HG03575 (cell line): ENCODE measurements around the gene PROX2.

ENCODE experiments used
- ATAC-seq: cut with Tn5 transposase; IDR thresholded peaks from one replicate; pipeline ENCODE4 v1.9.1; 2021; ENCODE audit not compliant: unreplicated experiment, insufficient number of reproducible peaks, low FRiP score; ENCODE audit errors: extremely low read depth

PROX2 gene

DNA sequence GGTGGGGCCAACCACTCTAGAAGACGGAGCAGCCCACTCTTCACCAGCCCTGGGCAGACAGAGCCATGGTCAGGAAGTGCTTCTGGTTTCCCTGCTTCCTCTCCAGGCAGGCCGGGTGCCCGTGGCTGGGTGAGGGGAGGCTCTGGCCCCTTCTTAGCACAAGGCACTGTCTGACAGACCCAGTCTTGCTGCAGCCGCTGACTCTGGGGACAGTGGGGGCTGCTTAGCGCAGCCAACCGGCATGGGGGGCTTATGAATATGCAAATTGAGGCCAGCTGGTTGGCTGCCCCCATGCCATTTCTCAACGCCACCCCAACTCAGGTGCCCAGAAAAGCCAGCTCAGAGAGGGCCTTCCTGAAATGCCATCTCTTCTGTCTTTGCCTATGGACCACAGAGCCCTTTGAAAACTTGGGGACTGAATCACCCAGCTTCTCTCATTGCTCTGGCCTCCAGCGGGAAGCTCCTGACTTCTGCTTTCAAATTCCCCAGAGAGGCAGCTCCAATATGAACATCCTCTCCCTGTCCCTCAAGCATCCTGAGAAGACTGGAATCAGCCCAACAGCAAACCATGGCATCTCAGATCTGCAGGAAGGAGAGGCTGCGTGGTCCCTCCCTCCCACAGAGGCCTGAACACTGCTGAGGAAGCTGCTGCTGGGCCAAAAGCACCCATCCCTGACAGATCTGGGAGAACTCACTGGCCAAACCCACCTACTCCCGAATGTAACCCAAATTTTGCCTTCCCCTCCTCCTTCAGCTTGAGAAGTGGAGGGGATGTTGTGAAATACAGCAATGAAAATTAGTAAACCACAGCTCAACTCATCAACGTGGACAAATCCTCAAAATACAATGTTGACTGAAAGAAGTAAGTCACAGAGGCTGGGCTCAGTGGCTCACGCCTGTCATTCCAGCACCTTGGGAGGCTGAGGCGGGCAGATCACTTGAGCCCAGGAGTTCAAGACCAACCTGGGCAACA lies at the start of gene PROX2:
PROX2 (minus strand) TSS at position 205 of the 973 bp plus-strand sequence. CDS start 12,311 bp downstream, outside the sequence.
- ATAC-seq, result no peak

- ATAC-seq, result no peak
These were observed 48.1 kb upstream of the PROX2 start for GRCh38 chr14:74924061-74924460.

DNA sequence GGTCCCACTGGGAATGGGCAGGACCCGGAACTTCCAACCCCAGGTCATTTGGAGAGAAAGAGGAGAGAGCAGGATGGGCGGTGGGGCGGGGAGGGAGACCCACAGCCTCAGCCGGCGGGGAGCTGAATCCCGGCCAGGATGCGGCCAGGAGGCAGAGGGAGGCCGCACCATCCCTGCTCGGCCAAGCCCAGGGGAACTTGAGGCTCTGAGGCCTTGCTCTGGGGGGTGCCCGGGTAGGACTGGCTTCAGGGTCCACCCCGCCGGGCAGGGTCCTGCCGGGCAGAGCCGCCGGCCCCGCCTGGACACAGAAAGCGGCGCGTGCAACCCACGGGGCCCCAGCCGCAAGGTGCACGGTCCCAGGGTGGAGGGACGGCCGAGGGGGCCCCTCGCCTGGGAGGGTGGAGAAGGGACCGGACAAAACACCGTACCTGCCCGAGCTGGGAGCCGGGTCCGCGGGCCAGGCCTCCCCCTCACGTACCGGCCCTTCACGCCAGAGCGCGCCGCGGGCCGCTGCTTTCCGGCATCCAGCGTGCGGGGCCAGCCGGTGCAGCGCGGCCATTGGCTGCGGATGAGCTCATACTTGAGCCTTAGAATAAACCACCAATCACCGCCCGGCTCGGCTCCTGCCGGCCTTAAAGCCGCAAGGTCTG lies 46.9 kb upstream of the PROX2 start, which contains the start of gene RPS6KL1:
RPS6KL1 (minus strand) TSS at position 509 of the 650 bp plus-strand sequence. CDS start 1,719 bp downstream, outside the sequence.
- no peak for ATAC-seq

DNA sequence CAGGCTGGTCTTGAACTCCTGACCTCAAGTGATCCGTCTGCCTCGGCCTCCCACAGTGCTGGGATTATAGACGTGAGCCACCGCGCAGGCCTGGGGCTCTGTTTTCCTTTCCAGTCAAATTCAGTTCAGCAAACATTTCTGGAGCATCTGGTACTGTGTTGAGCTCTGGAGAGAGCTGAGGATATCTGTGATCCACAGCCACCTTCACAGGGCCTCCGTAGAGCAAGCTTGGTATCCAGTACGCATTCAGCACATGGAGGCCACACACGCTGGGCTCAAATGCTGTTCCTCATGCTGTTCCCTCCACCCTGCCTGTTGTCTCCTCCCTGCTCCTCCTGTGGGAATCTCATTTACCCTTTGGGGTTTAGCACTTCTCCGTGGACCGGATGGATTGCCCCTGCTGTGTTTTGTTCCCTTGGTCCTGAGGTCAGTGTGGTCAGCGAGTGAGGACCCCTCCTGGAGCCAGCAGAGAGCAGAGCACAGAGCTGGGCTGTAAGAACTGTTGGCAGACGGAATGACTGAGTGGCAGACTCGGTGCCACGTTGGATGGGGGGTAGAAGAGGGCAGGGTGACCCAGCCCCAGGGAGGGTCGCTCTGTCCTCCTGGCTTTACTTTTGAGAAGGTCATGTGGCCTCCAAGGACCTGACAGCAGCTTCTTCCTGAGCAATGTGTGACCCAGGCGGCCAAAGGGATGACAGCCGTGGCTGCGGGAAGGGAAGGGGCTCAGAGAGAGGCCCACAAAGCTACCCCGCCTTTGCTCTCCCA lies 46.2 kb upstream of the PROX2 start:
- ATAC-seq, result no peak

DNA sequence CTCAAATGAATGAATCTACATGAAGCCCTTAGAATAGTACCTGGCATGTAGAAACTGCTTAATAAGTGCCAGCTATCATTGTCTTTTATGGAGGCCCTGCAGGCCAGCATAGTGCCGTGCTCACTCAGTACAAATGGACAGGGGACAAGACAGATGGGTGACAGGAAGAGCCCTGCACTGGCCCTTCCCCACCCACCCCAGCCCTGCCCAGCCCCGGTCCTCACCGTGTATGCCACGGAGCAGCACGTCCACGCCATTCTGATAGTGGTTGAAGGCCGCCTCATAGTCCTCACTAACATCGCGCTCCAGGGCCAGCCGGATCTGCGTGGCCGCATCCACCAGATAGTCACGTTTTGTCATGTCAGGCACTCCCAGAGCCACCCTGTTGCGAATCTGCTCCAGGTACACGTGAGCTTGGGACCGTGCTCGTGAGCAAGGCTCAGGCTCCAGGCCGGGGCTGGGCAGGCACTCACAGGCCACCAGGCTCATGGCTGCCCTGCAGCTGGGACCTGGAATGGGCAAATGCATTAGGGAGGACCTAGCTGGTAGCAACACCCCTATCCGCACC lies 45.2 kb upstream of the PROX2 start:
- no peak for ATAC-seq

DNA sequence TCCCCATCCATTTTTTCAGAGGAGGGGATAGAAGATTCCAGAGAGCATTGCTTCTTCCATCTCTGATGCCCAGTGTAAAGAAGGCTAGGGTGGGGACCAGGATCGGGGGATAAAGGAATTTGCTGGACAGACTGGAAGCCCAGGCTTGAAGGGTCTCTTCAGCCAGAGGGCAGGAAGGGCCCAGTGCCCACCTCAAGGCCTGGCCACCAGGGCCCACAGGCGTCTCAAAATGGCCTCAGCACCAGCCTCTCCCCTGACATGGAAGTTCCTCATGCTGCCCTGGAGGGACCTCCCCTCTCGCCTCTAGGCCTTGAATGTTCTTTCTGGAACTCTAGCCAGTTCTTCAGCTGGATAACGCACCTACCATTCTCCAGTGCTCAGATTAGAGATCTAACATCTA lies 44.3 kb upstream of the PROX2 start:
- no peak for ATAC-seq

GRCh38 chr14:74919421-74920165 lies 43.6 kb upstream of the PROX2 start:
- ATAC-seq, result no peak

DNA sequence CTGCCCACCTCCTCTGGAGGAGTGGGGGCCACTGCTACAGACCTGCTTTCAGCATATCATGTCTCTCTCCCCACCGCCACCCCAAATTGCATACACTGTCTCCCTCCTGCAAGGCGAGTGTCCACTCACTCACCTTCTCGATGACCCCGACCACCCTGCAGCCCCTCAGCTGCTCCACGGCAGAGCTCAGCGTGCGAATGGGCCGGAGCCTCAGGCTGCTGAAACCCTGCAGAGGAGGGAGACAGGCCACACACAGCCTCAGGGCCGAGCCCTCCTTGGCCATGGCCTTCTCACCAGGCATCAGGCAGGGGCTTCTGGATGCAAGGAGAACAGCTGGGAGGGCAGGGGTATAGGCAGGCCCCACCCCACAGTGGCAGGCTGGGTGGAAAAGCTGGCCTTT lies 42.4 kb upstream of the PROX2 start:
- no peak for ATAC-seq

- ATAC-seq, result no peak
These were observed 41.7 kb upstream of the PROX2 start for GRCh38 chr14:74917646-74918081.

- no peak for ATAC-seq
These were observed 41.2 kb upstream of the PROX2 start for GRCh38 chr14:74917178-74917543.

DNA sequence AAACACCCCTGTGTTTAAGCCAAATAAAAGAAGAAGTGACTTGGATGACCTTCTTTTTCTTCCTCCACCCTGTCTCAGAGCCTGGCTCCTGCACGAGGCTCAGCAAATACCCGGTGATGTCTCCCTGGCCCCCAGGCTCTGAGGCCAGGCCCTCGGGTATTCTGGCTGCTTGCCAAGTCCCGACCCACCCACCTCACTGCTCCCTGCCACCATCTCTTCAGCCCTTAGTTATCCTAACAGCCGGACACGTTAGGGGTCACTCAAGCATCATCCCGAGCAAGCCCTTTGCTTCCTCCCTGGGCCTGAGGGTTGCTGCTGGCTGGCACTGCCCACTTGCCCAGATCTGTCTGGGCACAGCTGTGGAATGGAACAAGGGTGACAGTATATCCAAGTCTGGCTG lies 39.9 kb upstream of the PROX2 start:
- ATAC-seq, result no peak

- no peak for ATAC-seq
These were observed 39.5 kb upstream of the PROX2 start for GRCh38 chr14:74915426-74915825.

GRCh38 chr14:74913986-74914573 lies 38.1 kb upstream of the PROX2 start:
- no peak for ATAC-seq

DNA sequence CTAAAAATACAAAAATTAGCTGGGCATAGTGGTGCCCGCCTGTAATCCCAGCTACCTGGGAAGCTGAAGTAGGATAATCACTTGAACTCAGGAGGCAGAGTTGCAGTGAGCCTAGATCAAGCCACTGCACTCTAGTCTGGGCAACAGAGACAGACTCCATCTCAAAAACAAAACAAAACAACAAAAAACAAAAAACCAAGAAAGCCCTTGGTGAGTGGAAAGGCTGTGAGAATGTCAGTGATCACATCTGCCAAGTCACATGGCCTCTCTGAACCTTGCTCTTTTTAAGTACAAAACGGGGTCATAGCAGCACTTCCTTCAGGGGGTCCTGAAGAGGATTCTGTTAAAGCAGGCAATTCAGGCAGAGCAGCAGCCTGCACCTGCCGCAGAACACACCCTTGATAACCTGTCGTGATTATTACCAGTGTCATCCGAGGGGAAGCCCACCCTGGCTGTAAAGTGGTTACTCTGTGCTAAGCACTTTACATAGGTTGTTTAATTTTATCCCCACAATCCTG lies 37.5 kb upstream of the PROX2 start:
- ATAC-seq, result no peak

DNA sequence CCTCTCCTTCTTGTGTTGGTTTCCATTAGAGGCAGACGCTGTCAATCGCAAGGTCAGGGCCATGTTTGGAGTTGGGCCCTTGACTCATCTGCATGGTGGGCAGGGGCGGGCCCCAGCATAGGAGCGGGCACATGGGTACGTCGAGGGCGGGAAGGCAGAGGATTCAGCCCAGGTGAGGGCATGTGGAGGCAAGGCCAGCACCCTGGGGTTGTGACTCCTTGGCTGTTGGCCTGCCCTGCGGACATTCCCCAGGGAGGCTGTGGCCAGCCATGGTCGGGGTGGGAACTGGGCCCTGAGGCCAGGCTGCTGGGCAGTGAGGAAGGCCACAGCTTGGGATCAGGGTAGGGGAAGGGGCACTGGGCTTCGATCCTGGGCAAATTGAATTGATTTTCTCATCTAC lies 36.9 kb upstream of the PROX2 start:
- no peak for ATAC-seq

DNA sequence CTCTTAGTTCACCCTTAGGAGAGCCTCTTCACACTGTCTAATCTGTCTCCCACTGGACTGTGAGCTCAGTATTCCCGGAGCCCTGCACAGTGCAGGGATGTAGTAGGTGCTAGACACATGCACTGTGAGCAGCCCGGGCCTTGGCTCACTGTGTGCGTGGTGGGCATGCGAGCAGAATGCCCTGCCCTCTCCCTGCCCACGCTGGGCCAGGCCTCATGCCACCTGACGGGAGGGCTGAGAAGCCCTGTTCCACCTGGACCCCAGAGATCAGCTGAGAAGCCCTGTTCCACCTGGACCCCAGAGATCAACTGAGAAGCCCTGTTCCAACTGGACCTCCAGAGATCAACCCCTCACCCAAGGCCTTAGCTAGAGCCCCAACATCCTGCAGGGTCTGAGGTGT lies 36.2 kb upstream of the PROX2 start:
- no peak for ATAC-seq

DNA sequence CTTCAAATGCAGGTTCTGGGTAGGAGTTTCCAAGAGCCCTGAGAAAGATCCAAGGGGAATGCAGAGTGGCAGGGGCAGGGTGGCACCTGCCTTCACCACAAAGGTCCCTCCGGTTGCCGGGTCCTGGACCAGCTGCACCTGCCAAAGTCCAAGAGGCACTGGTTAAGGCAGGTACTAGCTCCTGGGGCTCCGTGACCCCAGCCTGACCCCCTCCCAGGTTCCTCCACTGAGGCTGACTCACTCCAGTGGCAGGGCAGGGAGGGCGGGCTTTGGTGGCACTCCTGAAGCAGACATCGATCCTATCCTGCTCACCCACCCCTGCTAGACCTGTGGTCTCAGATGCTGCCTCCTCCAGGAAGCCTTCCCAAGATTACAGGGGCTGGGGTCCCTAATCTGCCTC lies 35.8 kb upstream of the PROX2 start:
- ATAC-seq, result no peak

- no peak for ATAC-seq
These were observed 35.3 kb upstream of the PROX2 start for GRCh38 chr14:74911221-74911620.
